ENCODE results near the gene PDE4B. TPM values are rescaled to one million over a fixed set of nuclear protein-coding genes. Genes with fewer than 3 reads are reported as not detected.
A peak's percentile ranks its signal among the peaks of the same experiment; 100 is the strongest.
"Not testable (repeated sequence)": the region's sequence is repeated elsewhere in the genome, so short reads cannot be mapped to it uniquely, and the experiment has no call there.

PDE4B gene
- total RNA-seq, 1 donor: 51.0 TPM

DNA sequence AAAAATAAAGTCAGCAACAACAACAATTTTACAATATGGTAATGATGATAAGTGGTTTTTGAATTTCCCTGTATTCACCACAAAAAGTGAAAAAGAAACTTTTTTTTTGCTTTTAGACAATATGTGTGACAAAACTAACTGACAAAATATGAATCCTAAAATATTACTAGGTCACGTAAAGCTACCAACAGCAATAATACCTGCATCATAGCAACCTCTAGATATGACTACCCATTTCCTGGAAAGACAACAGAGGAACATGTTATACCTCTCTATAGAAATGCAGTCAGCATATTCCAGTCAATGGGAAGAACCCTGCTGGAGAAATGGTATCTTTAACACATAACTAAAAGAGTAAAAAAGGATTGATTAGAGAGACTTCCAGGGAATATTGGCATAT is 73.7 kb downstream of the PDE4B start:
- no peak overlapping the region for H3K4me3 ChIP-seq (ENCODE audit: low read depth, low read length)
- TF ChIP-seq, protein P1, sequence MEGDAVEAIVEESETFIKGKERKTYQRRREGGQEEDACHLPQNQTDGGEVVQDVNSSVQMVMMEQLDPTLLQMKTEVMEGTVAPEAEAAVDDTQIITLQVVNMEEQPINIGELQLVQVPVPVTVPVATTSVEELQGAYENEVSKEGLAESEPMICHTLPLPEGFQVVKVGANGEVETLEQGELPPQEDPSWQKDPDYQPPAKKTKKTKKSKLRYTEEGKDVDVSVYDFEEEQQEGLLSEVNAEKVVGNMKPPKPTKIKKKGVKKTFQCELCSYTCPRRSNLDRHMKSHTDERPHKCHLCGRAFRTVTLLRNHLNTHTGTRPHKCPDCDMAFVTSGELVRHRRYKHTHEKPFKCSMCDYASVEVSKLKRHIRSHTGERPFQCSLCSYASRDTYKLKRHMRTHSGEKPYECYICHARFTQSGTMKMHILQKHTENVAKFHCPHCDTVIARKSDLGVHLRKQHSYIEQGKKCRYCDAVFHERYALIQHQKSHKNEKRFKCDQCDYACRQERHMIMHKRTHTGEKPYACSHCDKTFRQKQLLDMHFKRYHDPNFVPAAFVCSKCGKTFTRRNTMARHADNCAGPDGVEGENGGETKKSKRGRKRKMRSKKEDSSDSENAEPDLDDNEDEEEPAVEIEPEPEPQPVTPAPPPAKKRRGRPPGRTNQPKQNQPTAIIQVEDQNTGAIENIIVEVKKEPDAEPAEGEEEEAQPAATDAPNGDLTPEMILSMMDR (IDR thresholded peaks at IDR 0.05; ENCODE audit: insufficient read depth, low read depth, low read length): no peak
- DNase-seq (ENCODE audit: low read depth): no peak

DNA sequence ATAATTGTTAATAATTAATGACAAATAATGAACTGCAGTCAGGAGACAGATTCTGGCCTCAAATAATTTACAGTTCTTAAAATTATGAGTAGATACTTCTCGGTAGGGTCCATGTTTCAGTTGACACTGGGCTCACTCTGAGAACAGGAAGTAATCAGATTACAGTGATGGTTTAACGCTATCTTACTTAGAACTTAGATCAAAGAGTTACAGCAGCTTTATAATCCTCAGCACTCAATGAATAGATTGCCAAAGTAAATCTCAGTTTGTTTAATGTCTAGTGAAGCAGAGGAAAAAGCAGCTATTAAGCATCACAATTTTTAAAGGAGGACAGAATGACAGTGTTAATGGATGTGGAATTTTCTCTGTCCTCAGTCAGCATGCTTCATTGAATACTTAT is 79.6 kb downstream of the PDE4B start:
- TF ChIP-seq, protein P1 (IDR thresholded peaks at IDR 0.05; ENCODE audit: insufficient read depth, low read depth, low read length): no peak
- no peak overlapping the region for H3K4me3 ChIP-seq (ENCODE audit: low read depth, low read length)
- DNase-seq (ENCODE audit: low read depth): no peak

DNA sequence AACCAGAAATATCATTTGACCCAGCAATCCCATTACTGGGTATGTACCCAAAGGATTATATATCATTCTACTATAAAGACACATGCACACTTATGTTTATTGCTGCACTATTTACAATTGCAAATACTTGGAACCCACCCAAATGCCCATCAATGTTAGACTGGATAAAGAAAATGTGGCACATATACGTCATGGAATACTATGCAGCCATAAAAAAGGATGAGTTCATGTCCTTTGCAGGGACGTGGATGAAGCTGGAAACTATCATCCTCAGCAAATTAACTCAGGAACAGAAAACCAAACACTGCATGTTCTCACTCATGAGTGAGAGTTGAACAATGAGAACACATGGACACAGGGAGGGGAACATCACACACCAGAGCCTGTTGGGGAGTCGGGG is 85.6 kb downstream of the PDE4B start:
- H3K4me3 ChIP-seq (ENCODE audit: low read depth, low read length); DNase-seq (ENCODE audit: low read depth): not testable (repeated sequence)

DNA sequence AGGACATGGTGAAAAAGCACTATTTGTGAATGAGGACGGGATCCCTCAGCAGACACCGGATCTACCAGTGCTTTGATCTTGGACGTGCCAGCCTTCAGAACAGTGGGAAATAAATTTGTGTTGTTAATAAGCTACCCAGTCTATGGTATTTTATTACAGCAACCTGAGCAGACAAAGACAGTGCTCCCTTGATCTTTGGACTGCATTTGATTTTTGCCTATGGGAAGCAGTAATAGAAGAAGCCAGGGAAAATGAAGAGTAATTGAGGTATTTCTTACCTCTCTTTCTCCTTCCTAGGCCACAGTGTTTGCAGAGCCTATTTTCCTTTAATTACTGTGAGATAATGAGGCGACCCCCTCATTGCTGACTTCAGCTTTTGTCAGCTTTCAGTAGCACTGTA is 87.9 kb downstream of the PDE4B start:
- H3K4me3 ChIP-seq (ENCODE audit: low read depth, low read length): no peak overlapping the region
- DNase-seq (ENCODE audit: low read depth): no peak
- TF ChIP-seq, protein P1 (IDR thresholded peaks at IDR 0.05; ENCODE audit: insufficient read depth, low read depth, low read length): no peak

DNA sequence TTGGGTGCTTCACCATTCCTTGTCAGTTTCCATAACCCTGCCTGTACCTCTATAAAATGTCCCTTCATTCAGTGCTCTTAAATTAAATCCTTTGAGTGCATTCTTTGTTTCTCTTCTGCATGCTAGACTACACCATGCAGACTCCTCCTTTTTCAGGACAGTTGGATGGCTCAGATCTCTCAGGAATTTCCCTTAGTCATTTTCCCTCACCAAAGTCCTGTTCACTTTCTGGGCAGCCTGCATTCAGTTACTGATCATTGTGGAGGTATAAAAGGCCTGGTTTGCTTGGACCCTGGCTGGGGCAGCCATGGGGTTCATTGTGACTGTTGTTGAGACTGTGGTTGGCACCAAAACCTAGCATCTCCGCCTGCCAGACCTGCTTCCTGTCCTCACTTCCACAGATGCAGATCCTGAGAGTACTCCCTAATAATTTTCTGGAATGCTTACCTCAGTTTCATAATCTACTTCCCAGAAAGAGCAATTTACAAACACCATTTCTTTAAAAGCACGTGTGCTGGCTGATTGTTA is 88.4 kb downstream of the PDE4B start:
- TF ChIP-seq, protein P1 (IDR thresholded peaks at IDR 0.05; ENCODE audit: insufficient read depth, low read depth, low read length): no peak
- no peak overlapping the region for H3K4me3 ChIP-seq (ENCODE audit: low read depth, low read length)
- peak; percentile 8 for DNase-seq (ENCODE audit: low read depth)

DNA sequence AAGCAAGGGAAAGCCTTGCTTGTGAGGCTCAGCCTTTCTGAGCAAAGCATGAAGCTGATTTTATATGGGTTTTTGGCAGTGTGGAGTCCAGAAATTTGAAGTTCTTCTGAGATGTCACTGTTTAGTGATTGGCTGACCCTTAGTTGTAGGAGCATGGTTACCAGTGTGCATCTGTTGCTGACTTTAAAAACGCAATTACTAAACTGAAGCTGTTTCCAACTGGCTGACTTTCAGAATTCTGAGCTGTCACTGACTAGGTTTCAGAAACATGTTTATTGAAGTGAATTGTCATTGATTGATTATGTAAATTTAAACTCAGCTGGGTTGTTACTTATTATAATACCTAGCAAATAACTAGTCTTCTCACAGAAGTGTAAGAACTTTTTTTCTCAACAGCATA is 89.4 kb downstream of the PDE4B start:
- no peak for DNase-seq (ENCODE audit: low read depth)
- TF ChIP-seq, protein P1 (IDR thresholded peaks at IDR 0.05; ENCODE audit: insufficient read depth, low read depth, low read length): no peak
- no peak overlapping the region for H3K4me3 ChIP-seq (ENCODE audit: low read depth, low read length)

DNA sequence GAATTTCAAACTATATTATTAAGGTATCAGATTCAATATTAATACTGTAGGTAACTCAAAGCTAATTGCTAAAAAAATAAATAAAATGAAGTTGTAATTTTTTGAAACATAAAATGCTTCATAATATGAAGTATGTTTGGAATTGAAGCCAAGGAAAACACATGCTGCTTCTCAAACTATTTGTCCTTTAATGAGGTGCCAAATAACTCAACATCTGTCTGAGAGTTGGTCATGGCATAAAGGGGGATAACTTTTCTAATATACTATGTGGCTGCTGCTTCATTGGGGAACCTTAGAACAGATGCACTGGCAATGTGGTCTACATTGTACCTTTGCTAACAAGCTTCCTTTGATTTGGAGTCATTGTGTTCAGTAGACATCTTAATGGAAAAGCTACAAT is 96.7 kb downstream of the PDE4B start:
- no peak overlapping the region for H3K4me3 ChIP-seq (ENCODE audit: low read depth, low read length)
- TF ChIP-seq, protein P1 (IDR thresholded peaks at IDR 0.05; ENCODE audit: insufficient read depth, low read depth, low read length): no peak
- no peak for DNase-seq (ENCODE audit: low read depth)

Data from fibroblast of villous mesenchyme (primary cell).